Testis (tissue), 5 donors: ENCODE results near the gene PAF1. TPM values are rescaled to one million over a fixed set of nuclear protein-coding genes. Genes with fewer than 3 reads are reported as not detected.
A peak's percentile ranks its signal among the peaks of the same experiment; 100 is the strongest.

Experiments
- DNase-seq: peaks from one replicate; pipeline ENCODE4 v3.0.0-alpha.2; 2019
- H3K27ac ChIP-seq, 2 donors: fragments of 200-600 bp; sonication (generic); one replicate each; pipeline ENCODE4 v1.5.1; 2019
- H3K27me3 ChIP-seq: fragments of 200-600 bp; sonication (generic); one replicate; pipeline ENCODE4 v1.5.1; 2019
- H3K36me3 ChIP-seq: fragments of 200-600 bp; sonication (generic); one replicate; pipeline ENCODE4 v1.5.1; 2017; ENCODE audit warnings: low read depth; ENCODE audit errors: missing control alignments
- H3K4me1 ChIP-seq: fragments of 200-600 bp; sonication (generic); one replicate; pipeline ENCODE4 v1.5.1; 2019
- H3K4me3 ChIP-seq, 2 donors: fragments of 200-600 bp; sonication (generic); one replicate each; pipeline ENCODE4 v1.5.1; 2017 to 2019
- H3K9me3 ChIP-seq: fragments of 200-600 bp; sonication (generic); one replicate; pipeline ENCODE4 v1.5.1; 2017
- POLR2A ChIP-seq: fragments of 450-650 bp; IDR thresholded peaks from one replicate; pipeline ENCODE4 v1.6.1; 2017; ENCODE audit warnings: antibody characterized with exemption, mild to moderate bottlenecking, moderate library complexity
- WGBS, 2 donors: methylation state at CpG; one replicate each; pipeline ENCODE4 v1.1.5; 2018; 5-methylcytosine and 5-hydroxymethylcytosine counted together
- intact Hi-C: fragments of 100-400 bp; cut with DNase I; formaldehyde crosslinking; loops from one replicate; pipeline ENCODE4 v1.15.1; 2023; ENCODE audit warnings: low total_unique reads
- long read RNA-seq, 2 donors: transcript quantifications; one replicate each; lab custom pipeline, GENCODE V29; 2026
- polyA plus RNA-seq: library from polyadenylated mRNA; stranded (reverse); fragments of 350-450 nt; fragmentation: Illumina TruSeq; extraction: RNeasy Lipid Tissue Mini Kit (QIAGEN cat#74804); gene quantifications from one replicate; pipeline ENCODE4 v1.2.3, GENCODE V29; 2014; ENCODE audit warnings: low read depth, low replicate concordance; ENCODE audit not compliant: insufficient read depth
- total RNA-seq, 2 donors: library from RNA; depleted of rRNA; stranded (reverse); fragments of >200 nt; gene quantifications; one replicate each; pipeline ENCODE4 v1.2.3, GENCODE V29; 2016
- TF ChIP-seq, protein P1 (sequence below), 3 experiments: fragments of 450-650 bp in 2 of 3; fragments of 200-600 bp in 1 of 3; sonication (generic) in 1 of 3; IDR thresholded peaks; one replicate each; pipeline ENCODE4 v1.5.1; 2016 to 2019; ENCODE audit warnings: antibody characterized with exemption in 3 of 3, mild to moderate bottlenecking in 2 of 3, moderate library complexity in 1 of 3

PAF1 gene
- 10 to 100 TPM; 70.7 to 74.6 TPM for total RNA-seq
- 154 TPM for polyA plus RNA-seq
- long read RNA-seq, donor 1, transcript PAF1-201 (14 exons, 2,066 nt): major isoform, 13 of 14 reads
- long read RNA-seq, donor 1, partial matches to known transcripts: 0 of 14 reads
- long read RNA-seq, donor 1, other reads (novel, unspliced or antisense): 0 of 14 reads
- long read RNA-seq, donor 2, transcript PAF1-201 (14 exons, 2,066 nt): major isoform, 6 of 20 reads
- long read RNA-seq, donor 2, partial matches to known transcripts: 14 of 20 reads
- long read RNA-seq, donor 2, other reads (novel, unspliced or antisense): 0 of 20 reads

DNA sequence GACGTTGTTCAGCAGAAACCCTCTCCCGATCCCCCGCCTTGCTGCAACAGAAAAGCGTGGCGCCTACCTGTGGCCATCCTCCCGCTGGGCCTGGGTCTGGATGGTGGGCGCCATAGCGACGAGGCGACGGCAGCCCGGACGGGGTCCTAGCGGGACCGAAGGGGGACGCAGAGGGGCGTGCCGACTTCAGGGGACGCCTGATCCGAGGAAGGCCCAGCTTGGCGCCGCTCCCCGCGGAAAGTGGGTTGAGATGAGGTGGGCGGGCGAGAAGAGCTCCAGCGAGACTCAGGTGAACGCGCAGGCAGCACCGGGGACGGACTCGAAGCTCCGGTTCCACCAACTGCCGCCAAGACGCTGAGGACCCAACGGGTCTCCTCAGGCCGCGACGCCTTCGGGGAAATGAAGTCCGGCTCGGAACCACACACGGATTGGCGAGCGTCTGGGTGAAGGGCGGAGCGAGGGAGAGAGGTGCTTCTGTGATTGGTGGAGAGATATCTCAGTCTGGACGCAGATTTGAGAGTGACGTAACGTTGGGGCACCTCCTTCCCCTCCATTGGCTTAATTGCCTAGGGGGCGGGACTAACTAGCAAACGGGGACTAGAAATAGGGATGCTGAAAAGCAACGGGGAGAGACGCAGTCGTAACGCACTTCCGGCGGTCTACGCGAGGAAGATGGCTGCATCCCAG is at the start of gene PAF1, which contains the start of gene MED29:
TSS of gene PAF1 (minus strand) at position 356 of the 687 bp plus-strand sequence. CDS start at position 114, 242 bp downstream.
TSS of gene MED29 (plus strand) at position 628 of the 687 bp plus-strand sequence. CDS start at position 673, 45 bp downstream.
- Histone ChIP-seq H3K36me3 (no peaks in the 10 kb centered on the region), H3K9me3 (no peaks in the 10 kb centered on the region), H3K27ac (peak within 1 kb of the TSS; percentile 99 to 100), H3K27me3 (no peaks in the 10 kb centered on the region), H3K4me3 (peak within 1 kb of the TSS; percentile 89 to 91), H3K4me1 (peaks cover 21% of the 10 kb centered on the region)
- TF ChIP-seq, protein P1, sequence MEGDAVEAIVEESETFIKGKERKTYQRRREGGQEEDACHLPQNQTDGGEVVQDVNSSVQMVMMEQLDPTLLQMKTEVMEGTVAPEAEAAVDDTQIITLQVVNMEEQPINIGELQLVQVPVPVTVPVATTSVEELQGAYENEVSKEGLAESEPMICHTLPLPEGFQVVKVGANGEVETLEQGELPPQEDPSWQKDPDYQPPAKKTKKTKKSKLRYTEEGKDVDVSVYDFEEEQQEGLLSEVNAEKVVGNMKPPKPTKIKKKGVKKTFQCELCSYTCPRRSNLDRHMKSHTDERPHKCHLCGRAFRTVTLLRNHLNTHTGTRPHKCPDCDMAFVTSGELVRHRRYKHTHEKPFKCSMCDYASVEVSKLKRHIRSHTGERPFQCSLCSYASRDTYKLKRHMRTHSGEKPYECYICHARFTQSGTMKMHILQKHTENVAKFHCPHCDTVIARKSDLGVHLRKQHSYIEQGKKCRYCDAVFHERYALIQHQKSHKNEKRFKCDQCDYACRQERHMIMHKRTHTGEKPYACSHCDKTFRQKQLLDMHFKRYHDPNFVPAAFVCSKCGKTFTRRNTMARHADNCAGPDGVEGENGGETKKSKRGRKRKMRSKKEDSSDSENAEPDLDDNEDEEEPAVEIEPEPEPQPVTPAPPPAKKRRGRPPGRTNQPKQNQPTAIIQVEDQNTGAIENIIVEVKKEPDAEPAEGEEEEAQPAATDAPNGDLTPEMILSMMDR (IDR thresholded peaks at IDR 0.05): no peak
- peak; percentile 75 for TF ChIP-seq POLR2A
- intact Hi-C loops: no loop called here
- WGBS, 2 donors: 0 to 1% methylated on average over 40 to 44 of the region's 60 CpGs
- peak; percentile 99 for DNase-seq

DNA sequence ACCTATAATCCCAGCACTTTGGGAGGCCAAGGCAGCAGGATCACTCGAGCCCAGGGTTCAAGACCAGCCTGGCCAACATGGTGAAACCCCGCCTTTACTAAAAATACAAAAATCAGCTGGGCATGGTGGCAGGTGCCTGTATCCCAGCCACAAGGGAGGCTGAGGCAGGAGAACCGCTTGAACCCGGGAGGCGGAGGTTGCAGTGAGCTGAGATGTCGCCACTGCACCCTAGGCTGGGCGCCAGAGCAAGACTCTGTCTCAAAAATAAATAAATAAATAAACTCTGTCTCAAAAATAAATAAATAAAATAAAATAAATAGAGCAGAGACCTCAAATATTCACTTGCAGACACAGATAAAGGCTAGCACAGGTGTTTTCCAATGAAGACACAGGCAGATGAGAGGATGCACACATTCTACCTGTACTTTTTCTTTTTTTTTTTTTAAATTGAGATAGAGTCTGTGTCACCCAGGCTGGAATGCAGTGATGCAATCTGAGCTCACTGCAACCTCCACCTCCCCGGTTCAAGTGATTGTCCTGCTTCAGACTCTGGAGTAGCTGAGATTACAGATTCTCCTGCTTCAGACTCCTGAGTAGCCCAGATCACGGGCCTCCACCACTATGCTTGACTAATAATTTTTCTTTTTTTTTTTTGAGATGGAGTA is 47.5 kb upstream of the PAF1 start:
- intact Hi-C loops: no loop called here
- Histone ChIP-seq H3K4me3 (no peak overlapping the region), H3K4me1 (peaks cover 24% of the 10 kb centered on the region), H3K9me3 (no peaks in the 10 kb centered on the region), H3K27me3 (no peaks in the 10 kb centered on the region), H3K27ac (no peak overlapping the region), H3K36me3 (no peaks in the 10 kb centered on the region)
- no peak for TF ChIP-seq POLR2A
- TF ChIP-seq, protein P1 (IDR thresholded peaks at IDR 0.05): no peak
- DNase-seq: no peak
- 84 to 91% methylated on average over 9 of the region's 9 CpGs for WGBS, 2 donors

DNA sequence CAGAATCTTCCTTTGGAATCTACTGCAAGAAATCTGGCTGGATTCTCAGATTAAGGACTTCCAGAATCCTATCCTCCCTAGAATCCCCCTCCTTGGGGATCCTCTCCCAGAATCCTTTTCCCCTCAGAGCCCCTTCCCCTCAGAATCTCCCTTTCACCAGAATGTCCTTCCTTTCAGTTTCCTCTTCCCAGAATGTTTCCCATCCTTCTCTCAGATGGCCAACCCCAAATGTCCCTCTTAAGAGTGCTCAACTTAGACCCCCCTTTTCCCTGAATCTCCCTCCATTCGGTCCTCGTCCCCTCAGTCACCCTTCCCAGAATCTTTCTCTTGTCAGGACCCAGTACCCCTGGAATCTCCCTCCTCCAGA is 45.4 kb upstream of the PAF1 start:
- intact Hi-C loops: no loop called here
- H3K36me3 ChIP-seq: no peaks in the 10 kb centered on the region

DNA sequence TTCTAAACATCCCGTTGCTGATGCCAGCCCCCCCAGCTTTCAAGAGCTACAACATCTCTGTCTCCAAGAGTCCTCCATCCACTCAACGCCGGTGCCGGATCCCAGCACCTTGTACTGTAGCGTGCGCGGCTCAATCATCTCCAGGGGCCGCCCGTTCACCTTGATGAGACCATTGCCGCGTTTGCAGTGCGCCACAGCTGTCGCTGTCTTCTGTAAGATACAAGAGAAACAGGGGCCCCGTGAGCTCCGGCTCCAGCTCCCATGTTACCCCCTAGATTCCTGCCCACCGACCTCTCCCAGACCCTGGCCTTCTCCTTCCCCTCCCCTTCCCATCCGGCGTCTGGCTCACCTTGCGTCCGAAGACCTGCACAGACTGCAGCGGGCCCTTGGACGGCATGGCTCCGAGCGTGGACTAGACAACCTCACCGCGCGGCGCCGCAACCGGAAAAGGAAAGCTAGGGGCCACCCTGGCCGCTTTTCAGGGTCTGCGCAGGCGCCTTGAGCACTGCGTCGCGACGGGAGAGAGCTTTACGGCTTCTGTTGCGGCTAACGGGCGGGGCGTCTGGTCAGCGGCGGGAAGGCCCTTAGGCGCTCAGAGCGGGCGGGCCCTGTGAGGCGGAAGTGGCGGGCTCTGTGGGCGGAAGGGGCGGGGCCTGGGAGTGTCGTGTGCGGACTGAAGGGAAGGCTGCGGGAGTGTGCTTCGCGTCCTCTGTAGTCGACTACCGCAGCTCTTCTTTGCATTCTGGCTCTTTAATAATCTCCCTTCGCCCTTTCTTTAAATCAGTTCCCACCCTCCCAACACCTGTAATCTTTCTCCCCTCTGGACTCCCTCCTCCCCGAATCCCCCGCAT is 44.8 kb upstream of the PAF1 start, which contains the start of gene RPS16:
TSS of gene RPS16 (minus strand) at position 451 of the 851 bp plus-strand sequence. CDS start at position 397, 54 bp downstream.
- DNase-seq: peak; percentile 99
- no peaks in the 10 kb centered on the region for H3K27me3 ChIP-seq
- intact Hi-C loops: no loop called here
- peak within 1 kb of the TSS; percentile 93 to 98 for H3K4me3 ChIP-seq
- peak; percentile 62 for TF ChIP-seq POLR2A
- TF ChIP-seq, protein P1 (IDR thresholded peaks at IDR 0.05): peak in 2 of 3 experiments; percentile 26 to 59
- WGBS, 2 donors: 0% methylated on average over 38 to 61 of the region's 61 CpGs
- peak within 1 kb of the TSS; percentile 82 to 86 for H3K27ac ChIP-seq
- H3K36me3 ChIP-seq: no peaks in the 10 kb centered on the region
- H3K9me3 ChIP-seq: no peaks in the 10 kb centered on the region
- H3K4me1 ChIP-seq: peaks cover 24% of the 10 kb centered on the region

More for the DNA sequence above, 45.4 kb upstream of the PAF1 start:
- 0 to 7% methylated on average over 2 of the region's 2 CpGs for WGBS, 2 donors
- Histone ChIP-seq H3K27ac (peak overlapping the region; percentile 67 to 86), H3K4me1 (peaks cover 24% of the 10 kb centered on the region), H3K4me3 (peak overlapping the region; percentile 93 to 98), H3K27me3 (no peaks in the 10 kb centered on the region), H3K9me3 (no peaks in the 10 kb centered on the region)
- no peak for DNase-seq
- TF ChIP-seq POLR2A: no peak
- TF ChIP-seq, protein P1 (IDR thresholded peaks at IDR 0.05): no peak
